ENCODE data around the gene SMARCC1. TPM values are rescaled to one million over a fixed set of nuclear protein-coding genes. Genes with fewer than 3 reads are reported as not detected.
A peak's percentile ranks its signal among the peaks of the same experiment; 100 is the strongest.
"Not testable (repeated sequence)": the region's sequence is repeated elsewhere in the genome, so short reads cannot be mapped to it uniquely, and the experiment has no call there.

SMARCC1 gene
- 65.2 and 66.9 TPM in 2 replicates for polyA plus RNA-seq (2013)

DNA sequence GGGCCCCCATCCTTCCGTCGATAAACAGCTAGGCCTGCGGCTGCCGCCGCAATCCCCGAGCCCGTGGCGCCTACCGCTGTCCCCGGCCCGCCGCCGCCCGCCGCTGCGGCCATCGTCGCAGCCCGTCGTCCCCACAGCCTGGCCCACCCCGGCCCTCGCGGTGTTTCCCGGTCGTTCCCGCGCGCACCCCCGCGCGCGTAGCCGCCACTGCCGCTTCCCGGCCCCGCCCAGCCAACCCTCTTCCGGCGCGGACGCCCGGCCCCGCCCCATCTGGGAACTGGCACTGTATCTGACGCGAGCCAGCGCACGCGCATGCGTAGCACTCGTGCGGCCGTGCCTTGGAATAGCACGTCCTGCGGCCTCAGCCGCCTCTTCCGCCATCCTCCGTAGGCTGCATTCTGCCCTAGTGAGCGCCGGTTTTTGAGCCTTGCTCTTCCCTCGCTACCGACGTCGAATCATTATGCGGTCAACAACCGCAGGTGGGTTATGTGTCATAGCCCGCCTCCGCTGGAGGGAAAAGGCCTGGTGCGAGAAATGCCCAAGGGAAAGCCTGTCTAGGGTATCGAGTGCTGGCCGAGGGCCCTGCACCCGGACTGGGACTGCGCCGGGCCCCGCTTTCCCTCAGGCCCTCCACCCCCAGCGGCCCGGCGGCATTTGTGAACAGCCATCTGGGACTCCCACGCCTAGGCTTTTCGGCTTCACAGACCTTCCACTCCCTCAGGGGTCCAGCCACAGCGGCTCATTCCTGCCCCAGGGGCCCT is at the start of gene SMARCC1:
Gene SMARCC1 (minus strand): TSS at position 209 of the 761 bp plus-strand sequence. CDS start 96 bp downstream, at position 113.
- Histone ChIP-seq H3K36me3 (ENCODE audit: control insufficient read depth in 1 of 2, insufficient read depth in 2 of 2, low read length in 2 of 2) (peaks cover 2% of the 10 kb centered on the region in 2 experiments), H3K27ac (ENCODE audit: low read depth, low read length) (peak within 1 kb of the TSS; percentile 96), H3K9me3 (ENCODE audit: insufficient read depth, low read depth, low read length) (no peaks in the 10 kb centered on the region), H3K27me3 (ENCODE audit: insufficient read depth, low read length) (no peaks in the 10 kb centered on the region), H4K8ac (ENCODE audit: low read depth, low read length) (peak within 1 kb of the TSS; percentile 97), H2AK5ac (ENCODE audit: low read length) (peak within 1 kb of the TSS; percentile 80), H3K79me1 (ENCODE audit: low read length) (peaks cover 10% of the 10 kb centered on the region), H2AFZ (ENCODE audit: insufficient read depth, low read length, poor library complexity) (peak within 1 kb of the TSS; percentile 71), H4K91ac (ENCODE audit: low read depth, low read length) (peak within 1 kb of the TSS; percentile 99), H3K23ac (ENCODE audit: low read length) (no peak within 1 kb of the TSS), H3K4me1 (ENCODE audit: control insufficient read depth in 1 of 2, insufficient read depth in 2 of 2, low read length in 2 of 2) (peaks cover 3 to 6% of the 10 kb centered on the region in 2 experiments), H2BK5ac (ENCODE audit: low read depth, low read length, poor library complexity) (peak within 1 kb of the TSS; percentile 96), H3K18ac (ENCODE audit: low read length) (peak within 1 kb of the TSS; percentile 93), H4K12ac (ENCODE audit: low read depth, low read length) (peak within 1 kb of the TSS; percentile 98), H3K14ac (ENCODE audit: low read length) (peak within 1 kb of the TSS; percentile 95), H3K4ac (ENCODE audit: low read depth, low read length) (peak within 1 kb of the TSS; percentile 92), H3K4me2 (ENCODE audit: low read length) (peak within 1 kb of the TSS; percentile 81), H2BK12ac (ENCODE audit: low read length) (no peak within 1 kb of the TSS), H3K4me3 (ENCODE audit: low read depth, low read length) (peak within 1 kb of the TSS; percentile 86), H3K9ac (ENCODE audit: low read length) (peak within 1 kb of the TSS; percentile 96), H3K79me2 (ENCODE audit: control insufficient read depth, insufficient read depth, low read length, poor library complexity) (peaks cover 28% of the 10 kb centered on the region), H2BK120ac (ENCODE audit: insufficient read depth, low read length, poor library complexity) (peak within 1 kb of the TSS; percentile 96)
- WGBS (ENCODE audit: extremely low coverage, insufficient coverage, insufficient read length), result no CpG with 5 or more reads among the region's 79 CpGs
- peak; percentile 99 for DNase-seq

GRCh38 chr3:47829482-47829881 is 47.8 kb upstream of the SMARCC1 start:
- H3K4me2 ChIP-seq (ENCODE audit: low read length); H3K23ac ChIP-seq (ENCODE audit: low read length); H3K18ac ChIP-seq (ENCODE audit: low read length); H3K14ac ChIP-seq (ENCODE audit: low read length); H2AK5ac ChIP-seq (ENCODE audit: low read length); H3K27me3 ChIP-seq (ENCODE audit: insufficient read depth, low read length); H4K91ac ChIP-seq (ENCODE audit: low read depth, low read length); H3K9me3 ChIP-seq (ENCODE audit: insufficient read depth, low read depth, low read length); H3K27ac ChIP-seq (ENCODE audit: low read depth, low read length); H3K4ac ChIP-seq (ENCODE audit: low read depth, low read length); H3K4me3 ChIP-seq (ENCODE audit: low read depth, low read length); H4K12ac ChIP-seq (ENCODE audit: low read depth, low read length); H3K9ac ChIP-seq (ENCODE audit: low read length); H2AFZ ChIP-seq (ENCODE audit: insufficient read depth, low read length, poor library complexity); DNase-seq; H2BK120ac ChIP-seq (ENCODE audit: insufficient read depth, low read length, poor library complexity); H2BK12ac ChIP-seq (ENCODE audit: low read length); H3K79me1 ChIP-seq (ENCODE audit: low read length); H3K4me1 ChIP-seq (ENCODE audit: control insufficient read depth in 1 of 2, insufficient read depth in 2 of 2, low read length in 2 of 2); H2BK5ac ChIP-seq (ENCODE audit: low read depth, low read length, poor library complexity); H4K8ac ChIP-seq (ENCODE audit: low read depth, low read length): not testable (repeated sequence)
- no CpG with 5 or more reads among the region's 9 CpGs for WGBS (ENCODE audit: extremely low coverage, insufficient coverage, insufficient read length)
- H3K36me3 ChIP-seq (ENCODE audit: control insufficient read depth in 1 of 2, insufficient read depth in 2 of 2, low read length in 2 of 2), result peaks cover 44 to 50% of the 10 kb centered on the region in 2 experiments
- H3K79me2 ChIP-seq (ENCODE audit: control insufficient read depth, insufficient read depth, low read length, poor library complexity), result peaks cover 12% of the 10 kb centered on the region

DNA sequence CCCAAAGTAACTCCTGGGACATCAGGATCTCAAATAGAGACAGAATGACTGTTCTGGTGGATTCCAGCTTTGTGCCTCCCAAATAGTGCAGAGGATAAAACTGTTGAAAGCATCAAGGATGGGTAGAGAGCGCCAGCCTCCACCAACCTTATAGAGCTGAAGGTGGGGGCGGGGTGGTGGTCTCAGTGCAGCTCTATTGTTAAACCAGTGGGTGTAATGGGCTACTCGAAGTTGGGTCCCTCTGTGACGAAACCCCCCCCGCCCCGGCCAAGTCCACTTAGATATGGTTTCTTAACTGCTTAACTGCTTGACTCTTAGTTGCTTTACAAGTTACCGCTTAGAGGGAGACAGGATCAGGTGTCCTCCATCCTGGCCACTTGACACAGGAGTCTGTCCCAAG is 43.9 kb upstream of the SMARCC1 start:
- Histone ChIP-seq H3K4me2 (ENCODE audit: low read length) (peak overlapping the region; percentile 67), H4K12ac (ENCODE audit: low read depth, low read length) (peak overlapping the region; percentile 45), H3K79me2 (ENCODE audit: control insufficient read depth, insufficient read depth, low read length, poor library complexity) (peaks cover 12% of the 10 kb centered on the region), H2BK12ac (ENCODE audit: low read length) (no peak overlapping the region), H3K9ac (ENCODE audit: low read length) (peak overlapping the region; percentile 99), H3K27me3 (ENCODE audit: insufficient read depth, low read length) (no peaks in the 10 kb centered on the region), H3K27ac (ENCODE audit: low read depth, low read length) (no peak overlapping the region), H3K23ac (ENCODE audit: low read length) (no peak overlapping the region), H4K91ac (ENCODE audit: low read depth, low read length) (peak overlapping the region; percentile 72), H3K4me3 (ENCODE audit: low read depth, low read length) (peak overlapping the region; percentile 96), H3K9me3 (ENCODE audit: insufficient read depth, low read depth, low read length) (no peaks in the 10 kb centered on the region), H2BK120ac (ENCODE audit: insufficient read depth, low read length, poor library complexity) (no peak overlapping the region), H3K36me3 (ENCODE audit: control insufficient read depth in 1 of 2, insufficient read depth in 2 of 2, low read length in 2 of 2) (peaks cover 24 to 26% of the 10 kb centered on the region in 2 experiments), H3K18ac (ENCODE audit: low read length) (no peak overlapping the region), H2AK5ac (ENCODE audit: low read length) (peak overlapping the region; percentile 35), H4K8ac (ENCODE audit: low read depth, low read length) (peak overlapping the region; percentile 96), H3K4me1 (ENCODE audit: control insufficient read depth in 1 of 2, insufficient read depth in 2 of 2, low read length in 2 of 2) (peaks cover 6 to 8% of the 10 kb centered on the region in 2 experiments), H2AFZ (ENCODE audit: insufficient read depth, low read length, poor library complexity) (peak overlapping the region; percentile 77), H2BK5ac (ENCODE audit: low read depth, low read length, poor library complexity) (no peak overlapping the region), H3K79me1 (ENCODE audit: low read length) (peaks cover 3% of the 10 kb centered on the region), H3K14ac (ENCODE audit: low read length) (peak overlapping the region; percentile 88), H3K4ac (ENCODE audit: low read depth, low read length) (peak overlapping the region; percentile 98)
- WGBS (ENCODE audit: extremely low coverage, insufficient coverage, insufficient read length), result no CpG with 5 or more reads among the region's 7 CpGs
- DNase-seq, result no peak

DNA sequence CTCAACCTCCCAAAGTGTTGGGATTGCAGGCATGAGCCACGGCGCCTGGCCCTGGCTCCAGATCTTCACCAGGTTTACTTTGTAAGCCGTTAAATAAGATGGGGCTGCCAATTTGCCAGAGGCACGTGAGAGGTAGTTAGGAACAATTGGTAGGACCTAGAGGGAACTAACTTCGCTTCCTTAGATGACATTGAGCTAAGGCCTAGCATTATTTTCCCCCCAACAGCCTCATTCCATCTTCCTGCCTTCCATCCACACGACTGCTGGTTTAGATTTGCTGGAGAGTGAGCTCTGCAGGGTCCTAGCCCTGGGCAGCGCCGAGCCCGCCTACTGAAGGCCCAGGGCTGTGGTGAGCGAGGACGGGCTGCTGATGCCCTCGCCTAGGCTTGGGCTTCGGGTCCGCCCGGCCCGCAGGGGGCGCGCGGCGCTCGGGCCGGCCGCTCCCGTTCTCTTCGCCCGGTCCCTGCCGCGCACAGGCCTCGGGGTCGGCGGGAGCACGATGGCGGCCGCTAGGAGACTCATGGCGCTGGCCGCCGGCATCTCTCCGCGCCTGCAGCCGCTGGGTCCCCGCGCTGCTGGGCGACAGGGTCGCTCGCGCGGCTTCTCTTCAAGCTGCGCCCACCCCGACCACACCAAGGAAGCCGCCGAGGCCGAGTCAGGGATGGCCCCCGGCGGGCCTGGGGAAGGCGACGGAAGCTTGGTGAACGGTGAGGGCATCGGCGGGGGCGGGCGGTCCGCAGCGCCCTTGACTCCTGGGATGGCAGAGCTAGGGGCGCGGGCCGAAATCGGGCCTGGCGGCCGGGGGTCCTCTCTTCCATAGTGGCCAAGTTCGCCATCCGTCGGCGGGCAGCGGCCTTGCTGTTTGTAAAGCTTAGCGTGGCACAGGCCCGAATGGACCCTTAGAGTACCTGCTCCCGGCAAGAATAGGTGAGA is 43.1 kb upstream of the SMARCC1 start:
- Histone ChIP-seq H2BK5ac (ENCODE audit: low read depth, low read length, poor library complexity) (peak overlapping the region; percentile 75), H2AFZ (ENCODE audit: insufficient read depth, low read length, poor library complexity) (peak overlapping the region; percentile 77), H3K9ac (ENCODE audit: low read length) (peak overlapping the region; percentile 99), H4K8ac (ENCODE audit: low read depth, low read length) (peak overlapping the region; percentile 96), H3K23ac (ENCODE audit: low read length) (no peak overlapping the region), H3K4me2 (ENCODE audit: low read length) (peak overlapping the region; percentile 67), H3K79me2 (ENCODE audit: control insufficient read depth, insufficient read depth, low read length, poor library complexity) (peaks cover 12% of the 10 kb centered on the region), H3K9me3 (ENCODE audit: insufficient read depth, low read depth, low read length) (no peaks in the 10 kb centered on the region), H4K91ac (ENCODE audit: low read depth, low read length) (peak overlapping the region; percentile 72), H3K27ac (ENCODE audit: low read depth, low read length) (no peak overlapping the region), H3K79me1 (ENCODE audit: low read length) (peaks cover 3% of the 10 kb centered on the region), H3K36me3 (ENCODE audit: control insufficient read depth in 1 of 2, insufficient read depth in 2 of 2, low read length in 2 of 2) (peaks cover 18 to 24% of the 10 kb centered on the region in 2 experiments), H2BK120ac (ENCODE audit: insufficient read depth, low read length, poor library complexity) (peak overlapping the region; percentile 37), H3K4ac (ENCODE audit: low read depth, low read length) (peak overlapping the region; percentile 98), H2AK5ac (ENCODE audit: low read length) (peak overlapping the region; percentile 16), H3K14ac (ENCODE audit: low read length) (peak overlapping the region; percentile 88), H3K18ac (ENCODE audit: low read length) (peak overlapping the region; percentile 84), H3K4me1 (ENCODE audit: control insufficient read depth in 1 of 2, insufficient read depth in 2 of 2, low read length in 2 of 2) (peaks cover 6 to 8% of the 10 kb centered on the region in 2 experiments), H3K4me3 (ENCODE audit: low read depth, low read length) (peak overlapping the region; percentile 96), H3K27me3 (ENCODE audit: insufficient read depth, low read length) (no peaks in the 10 kb centered on the region), H4K12ac (ENCODE audit: low read depth, low read length) (peak overlapping the region; percentile 86), H2BK12ac (ENCODE audit: low read length) (no peak overlapping the region)
- WGBS (ENCODE audit: extremely low coverage, insufficient coverage, insufficient read length), result no CpG with 5 or more reads among the region's 77 CpGs
- DNase-seq, result peak; percentile 79 to 90

All from trophoblast cell (in vitro differentiated cells and primary cell).